ENCODE measurements around the gene NCKAP5. TPM values are rescaled to one million over a fixed set of nuclear protein-coding genes. Genes with fewer than 3 reads are reported as not detected.

The NCKAP5 gene
- total RNA-seq, 2 donors from 2014 or later: not detected

DNA sequence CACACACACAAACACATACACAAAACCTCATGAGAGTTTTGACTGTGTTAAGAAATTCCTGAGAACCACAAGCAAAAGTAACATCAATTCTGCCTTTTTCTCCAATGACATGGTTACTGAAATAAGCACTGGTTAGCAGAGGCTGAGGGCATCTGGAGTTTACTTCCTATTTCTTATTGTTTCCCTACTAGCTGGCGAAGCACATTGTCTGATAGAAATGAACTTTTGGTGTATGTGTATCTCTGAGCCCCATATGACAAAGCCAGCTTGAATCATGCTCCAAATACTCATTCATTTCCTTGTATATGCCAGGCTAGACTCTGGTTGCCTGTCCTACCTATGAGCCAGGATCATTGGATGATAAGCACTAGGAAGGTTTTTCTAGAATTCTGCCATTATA, 203.1 kb downstream of the NCKAP5 start:
- H3K4me3 Mint-ChIP-seq: no peak overlapping the region
- no peaks in the 10 kb centered on the region for H3K36me3 Mint-ChIP-seq
- H3K4me1 Mint-ChIP-seq (ENCODE audit: low read depth in 2 of 2): no peaks in the 10 kb centered on the region
- H3K27ac Mint-ChIP-seq: no peak overlapping the region
- H3K27me3 Mint-ChIP-seq: no peaks in the 10 kb centered on the region
- ATAC-seq: no peak
- peaks cover 13% of the 10 kb centered on the region for H3K9me3 Mint-ChIP-seq
- no peak for DNase-seq (ENCODE audit: low spot score)

DNA sequence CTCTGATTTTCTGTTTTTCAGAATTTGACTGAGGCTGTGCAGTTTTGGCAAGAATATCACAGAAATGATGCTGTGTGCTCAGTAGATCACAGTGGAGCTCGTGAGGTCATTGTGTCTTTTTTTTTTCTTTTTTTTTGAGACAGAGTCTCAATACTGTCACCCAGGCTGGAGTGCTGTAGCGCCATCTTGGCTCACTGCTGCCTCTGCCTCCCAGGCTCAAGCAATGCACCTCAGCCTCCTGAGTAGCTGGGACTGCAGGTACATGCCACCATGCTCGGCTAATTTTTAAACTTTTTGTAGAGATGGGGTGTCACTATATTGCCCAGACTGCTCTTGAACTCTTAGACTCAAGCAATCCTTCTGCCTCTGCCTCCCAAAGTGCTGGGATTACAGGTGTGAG, 203.6 kb downstream of the NCKAP5 start:
- Mint-ChIP-seq H3K9me3 (peaks cover 13% of the 10 kb centered on the region), H3K36me3 (no peaks in the 10 kb centered on the region), H3K27me3 (no peaks in the 10 kb centered on the region), H3K4me3 (no peak overlapping the region), H3K27ac (no peak overlapping the region), H3K4me1 (ENCODE audit: low read depth in 2 of 2) (no peaks in the 10 kb centered on the region)
- DNase-seq (ENCODE audit: low spot score) (no peak), ATAC-seq (no peak)

DNA sequence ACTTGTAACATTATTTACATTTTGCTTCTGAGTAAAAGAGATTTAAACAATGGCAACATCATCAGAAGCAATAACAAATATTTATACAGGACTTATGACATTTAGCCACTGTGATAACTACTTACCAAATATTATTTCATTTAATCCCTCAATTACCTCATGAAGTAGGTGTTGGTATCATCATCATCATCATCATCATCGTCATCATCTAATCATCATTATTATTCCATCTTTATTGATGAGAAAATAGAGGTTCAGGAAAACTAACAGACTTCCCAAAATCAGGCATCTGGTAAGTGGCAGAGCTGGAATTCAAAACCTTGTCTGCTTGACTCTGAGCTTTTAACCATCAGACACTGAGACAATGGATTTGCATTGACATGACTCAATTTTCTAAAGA, 204.4 kb downstream of the NCKAP5 start:
- H3K4me3 Mint-ChIP-seq: no peak overlapping the region
- H3K27me3 Mint-ChIP-seq: no peaks in the 10 kb centered on the region
- peaks cover 10% of the 10 kb centered on the region for H3K9me3 Mint-ChIP-seq
- no peaks in the 10 kb centered on the region for H3K4me1 Mint-ChIP-seq (ENCODE audit: low read depth in 2 of 2)
- H3K36me3 Mint-ChIP-seq: no peaks in the 10 kb centered on the region
- no peak for DNase-seq (ENCODE audit: low spot score)
- no peak for ATAC-seq
- H3K27ac Mint-ChIP-seq: no peak overlapping the region

DNA sequence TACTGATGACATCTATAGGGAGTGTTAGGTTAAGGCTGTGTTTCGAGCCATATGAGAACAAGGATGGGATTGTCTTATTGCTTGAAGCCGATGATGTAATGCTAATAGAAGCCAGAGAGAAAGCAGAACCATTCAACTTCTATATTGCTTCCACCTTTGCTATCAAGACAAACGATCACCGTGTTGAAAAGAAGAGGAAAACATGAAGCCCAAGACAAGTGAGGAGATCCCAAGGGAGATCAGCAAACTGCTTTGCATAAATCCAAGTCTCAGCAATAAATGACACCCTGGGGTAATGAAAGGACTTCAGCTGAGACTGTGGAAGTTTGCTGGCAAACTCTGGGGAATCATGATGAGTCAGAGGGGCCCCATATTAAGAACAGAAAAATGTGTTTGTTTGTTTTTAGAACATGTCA, 206.2 kb downstream of the NCKAP5 start:
- DNase-seq (ENCODE audit: low spot score) (no peak), ATAC-seq (no peak)
- no peak overlapping the region for H3K4me3 Mint-ChIP-seq
- H3K27ac Mint-ChIP-seq: no peak overlapping the region
- H3K4me1 Mint-ChIP-seq (ENCODE audit: low read depth in 2 of 2): no peaks in the 10 kb centered on the region
- no peaks in the 10 kb centered on the region for H3K27me3 Mint-ChIP-seq
- H3K36me3 Mint-ChIP-seq: no peaks in the 10 kb centered on the region
- peaks cover 13% of the 10 kb centered on the region for H3K9me3 Mint-ChIP-seq

DNA sequence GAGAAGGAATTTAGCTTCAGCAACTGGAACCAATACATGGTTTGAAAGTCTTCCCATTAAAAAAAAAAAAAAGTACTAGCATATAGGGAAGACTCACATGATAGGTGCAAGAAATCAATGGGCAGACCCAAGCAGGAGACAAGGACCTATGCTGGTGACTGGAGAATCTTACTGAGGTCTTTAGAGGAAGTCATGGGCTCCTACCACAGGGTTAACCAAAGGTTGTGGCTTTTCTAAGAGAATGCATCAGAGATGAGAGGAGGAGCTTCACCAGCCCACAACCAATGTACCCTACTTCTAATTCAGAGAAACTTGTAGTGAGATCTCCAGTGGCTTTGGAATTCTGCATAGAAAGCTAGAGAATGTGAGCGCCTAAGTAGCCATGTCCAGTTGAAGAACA, 207.4 kb downstream of the NCKAP5 start:
- Mint-ChIP-seq H3K27me3 (no peaks in the 10 kb centered on the region), H3K9me3 (peaks cover 13% of the 10 kb centered on the region), H3K36me3 (no peaks in the 10 kb centered on the region), H3K4me3 (no peak overlapping the region), H3K27ac (no peak overlapping the region), H3K4me1 (ENCODE audit: low read depth in 2 of 2) (no peaks in the 10 kb centered on the region)
- ATAC-seq: no peak
- DNase-seq (ENCODE audit: low spot score): no peak

DNA sequence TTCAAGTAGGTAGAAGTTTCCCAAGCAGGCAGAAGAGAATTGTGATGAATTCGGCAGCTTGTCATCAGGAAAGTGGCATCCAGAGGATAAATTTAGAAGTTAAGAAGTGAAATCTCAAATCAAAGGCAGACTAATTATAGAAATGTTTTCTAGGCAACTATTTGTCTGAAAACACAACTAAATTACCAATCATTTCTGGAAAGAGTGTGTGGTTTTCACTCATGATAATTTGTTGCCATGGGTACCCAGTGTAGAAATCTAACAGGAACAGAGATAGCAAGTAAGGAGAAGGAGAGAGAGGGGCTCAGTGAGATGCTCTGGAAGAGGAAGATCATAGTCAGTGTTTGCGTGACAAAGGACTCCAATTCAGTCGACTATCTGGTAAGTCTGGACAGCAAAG, 208.1 kb downstream of the NCKAP5 start:
- ATAC-seq (no peak), DNase-seq (ENCODE audit: low spot score) (no peak)
- Mint-ChIP-seq H3K27ac (no peak overlapping the region), H3K4me3 (no peak overlapping the region), H3K4me1 (ENCODE audit: low read depth in 2 of 2) (no peaks in the 10 kb centered on the region), H3K36me3 (no peaks in the 10 kb centered on the region), H3K27me3 (no peaks in the 10 kb centered on the region), H3K9me3 (peaks cover 13% of the 10 kb centered on the region)

DNA sequence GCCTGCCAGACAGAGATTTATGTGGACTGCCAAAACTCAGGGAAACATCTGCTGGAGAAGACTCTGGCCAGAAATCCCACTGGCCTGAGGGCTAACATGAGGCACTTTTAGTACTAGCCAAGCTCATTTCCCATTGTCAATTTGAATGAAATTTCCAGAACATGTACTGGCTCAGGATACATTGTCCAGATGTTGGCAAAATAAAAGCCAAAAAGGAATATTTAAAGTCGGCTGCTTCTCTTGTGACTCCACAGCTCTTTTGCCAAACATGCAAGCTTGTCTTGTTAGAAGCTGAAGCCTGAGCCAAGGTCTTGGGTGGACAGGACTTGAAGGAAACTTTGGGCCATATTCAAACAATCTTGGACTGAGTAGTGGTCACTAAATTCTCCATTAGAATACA, 215.5 kb downstream of the NCKAP5 start:
- ATAC-seq (no peak), DNase-seq (ENCODE audit: low spot score) (no peak)
- H3K4me1 Mint-ChIP-seq (ENCODE audit: low read depth in 2 of 2): no peaks in the 10 kb centered on the region
- peaks cover 8% of the 10 kb centered on the region for H3K9me3 Mint-ChIP-seq
- H3K27me3 Mint-ChIP-seq: no peaks in the 10 kb centered on the region
- no peak overlapping the region for H3K27ac Mint-ChIP-seq
- H3K4me3 Mint-ChIP-seq: no peak overlapping the region
- H3K36me3 Mint-ChIP-seq: no peaks in the 10 kb centered on the region

DNA sequence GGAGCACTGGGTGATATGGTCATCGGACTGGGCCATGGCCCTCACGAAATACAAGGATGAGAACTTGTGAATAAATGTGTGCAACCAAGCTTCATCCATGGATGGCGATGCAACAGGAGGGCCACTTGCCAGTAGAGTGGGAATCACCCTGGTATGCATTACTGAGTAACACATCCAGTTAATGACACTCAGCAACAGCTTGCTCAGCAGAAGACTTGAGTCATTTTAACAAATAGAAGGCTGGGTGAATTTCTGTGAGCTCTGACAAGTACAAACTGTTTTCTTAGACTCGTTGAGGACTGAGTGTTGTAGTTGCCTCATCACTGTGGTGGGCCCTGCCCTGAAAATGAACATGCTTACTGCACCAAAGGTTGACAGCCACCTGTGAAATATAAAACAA, 221.6 kb downstream of the NCKAP5 start:
- DNase-seq (ENCODE audit: low spot score): no peak
- Mint-ChIP-seq H3K27ac (no peak overlapping the region), H3K9me3 (peaks cover 15% of the 10 kb centered on the region), H3K27me3 (no peaks in the 10 kb centered on the region), H3K4me1 (ENCODE audit: low read depth in 2 of 2) (no peaks in the 10 kb centered on the region), H3K36me3 (no peaks in the 10 kb centered on the region), H3K4me3 (no peak overlapping the region)
- no peak for ATAC-seq

DNA sequence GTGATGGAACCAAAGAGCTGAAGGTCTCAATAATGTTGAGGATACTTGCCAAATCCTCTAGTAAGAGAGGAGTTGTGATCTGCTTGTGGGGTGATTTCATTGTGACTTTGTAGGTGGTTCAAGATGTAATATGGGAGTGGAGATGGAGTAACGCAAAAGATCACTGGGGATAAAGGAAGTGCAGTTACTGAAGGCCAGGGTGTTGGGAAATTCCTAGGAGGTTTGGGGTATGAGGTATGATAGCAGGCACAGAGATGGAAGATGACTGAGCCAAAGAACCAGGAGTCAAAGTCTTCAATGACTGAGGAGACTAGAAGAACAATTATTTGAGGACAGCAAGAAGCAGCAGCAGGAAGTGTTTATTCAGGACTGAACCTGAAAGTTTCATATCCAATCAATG, 222.6 kb downstream of the NCKAP5 start:
- Mint-ChIP-seq H3K27ac (no peak overlapping the region), H3K9me3 (peaks cover 15% of the 10 kb centered on the region), H3K4me1 (ENCODE audit: low read depth in 2 of 2) (no peaks in the 10 kb centered on the region), H3K4me3 (no peak overlapping the region), H3K36me3 (no peaks in the 10 kb centered on the region), H3K27me3 (no peaks in the 10 kb centered on the region)
- no peak for DNase-seq (ENCODE audit: low spot score)
- no peak for ATAC-seq

DNA sequence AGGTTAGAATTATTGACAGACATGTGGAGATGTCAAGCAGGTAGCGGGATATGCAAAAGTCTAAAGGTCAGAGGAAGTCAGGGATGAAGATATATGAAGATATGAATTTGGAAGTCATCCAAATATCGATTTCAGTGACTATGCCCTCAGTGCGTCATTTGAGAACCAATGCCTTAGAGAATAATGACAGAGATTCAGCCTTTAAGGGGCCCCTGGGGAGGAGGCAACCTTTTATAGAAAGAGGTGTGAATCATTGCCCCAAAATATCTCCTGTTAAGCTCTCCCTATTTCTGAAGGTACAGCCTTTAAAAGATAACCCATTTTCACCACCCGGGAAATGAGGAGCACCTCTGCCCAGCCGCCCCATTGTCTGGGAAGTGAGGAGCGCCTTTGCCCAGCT, 223.4 kb downstream of the NCKAP5 start:
- Mint-ChIP-seq H3K9me3 (peaks cover 15% of the 10 kb centered on the region), H3K27ac (no peak overlapping the region), H3K36me3 (no peaks in the 10 kb centered on the region), H3K4me3 (no peak overlapping the region), H3K4me1 (ENCODE audit: low read depth in 2 of 2) (no peaks in the 10 kb centered on the region), H3K27me3 (no peaks in the 10 kb centered on the region)
- ATAC-seq (no peak), DNase-seq (ENCODE audit: low spot score) (no peak)

DNA sequence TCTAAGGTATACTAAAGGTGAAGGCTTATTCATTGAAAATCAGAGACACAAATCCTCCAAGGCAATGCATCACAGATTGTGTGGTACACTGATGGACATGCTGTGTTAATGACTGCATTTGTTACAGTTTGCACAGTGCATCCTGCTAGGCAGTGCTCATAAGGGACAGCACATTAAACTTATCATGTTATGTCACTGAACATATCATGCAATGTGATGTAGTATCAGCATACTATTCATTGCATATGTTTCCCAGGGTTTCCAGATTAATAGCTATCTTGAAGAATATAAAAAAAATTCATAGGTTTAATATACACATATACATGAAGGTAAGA, 225.3 kb downstream of the NCKAP5 start:
- no peak for ATAC-seq
- H3K36me3 Mint-ChIP-seq: no peaks in the 10 kb centered on the region
- no peaks in the 10 kb centered on the region for H3K4me1 Mint-ChIP-seq (ENCODE audit: low read depth in 2 of 2)
- H3K9me3 Mint-ChIP-seq: peaks cover 12% of the 10 kb centered on the region
- H3K4me3 Mint-ChIP-seq: no peak overlapping the region
- H3K27ac Mint-ChIP-seq: no peak overlapping the region
- no peak for DNase-seq (ENCODE audit: low spot score)
- H3K27me3 Mint-ChIP-seq: no peaks in the 10 kb centered on the region

DNA sequence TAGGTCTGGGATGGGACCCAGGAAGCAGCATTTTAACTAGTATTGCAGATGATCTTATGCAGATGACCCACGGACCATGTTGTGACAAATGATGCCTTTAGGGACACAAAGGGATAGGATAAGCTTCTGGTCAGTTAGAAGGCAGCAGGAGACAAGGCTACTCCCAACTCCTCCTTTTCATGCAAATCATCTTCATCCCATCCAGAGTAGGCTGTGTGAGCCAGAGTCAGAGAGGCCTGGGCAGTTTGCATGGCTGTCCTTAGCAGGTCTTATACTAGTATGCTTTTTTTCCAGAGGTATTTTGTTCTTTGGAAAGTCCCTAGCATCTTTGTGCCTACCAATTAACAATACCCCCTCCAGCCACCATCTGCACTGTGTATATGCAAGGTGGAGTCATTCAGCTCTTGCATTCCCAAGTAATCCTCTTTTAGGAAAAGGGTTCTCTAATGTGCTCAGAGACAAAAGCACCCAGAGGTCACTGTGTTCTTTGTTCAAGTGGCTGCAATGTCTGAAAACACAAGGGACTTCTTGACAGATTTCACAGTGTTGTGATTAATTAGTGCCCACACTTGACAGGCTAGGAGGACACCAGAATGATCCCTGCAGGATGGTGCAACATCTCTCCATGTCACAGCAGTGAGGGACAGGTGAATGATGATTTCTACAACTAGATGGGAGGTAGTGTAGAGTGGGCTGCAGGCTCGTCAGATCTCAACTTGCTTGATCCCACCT, 225.8 kb downstream of the NCKAP5 start:
- Mint-ChIP-seq H3K27ac (no peak overlapping the region), H3K27me3 (no peaks in the 10 kb centered on the region), H3K9me3 (peaks cover 12% of the 10 kb centered on the region), H3K4me3 (no peak overlapping the region), H3K36me3 (no peaks in the 10 kb centered on the region), H3K4me1 (ENCODE audit: low read depth in 2 of 2) (no peaks in the 10 kb centered on the region)
- DNase-seq (ENCODE audit: low spot score): no peak
- no peak for ATAC-seq

DNA sequence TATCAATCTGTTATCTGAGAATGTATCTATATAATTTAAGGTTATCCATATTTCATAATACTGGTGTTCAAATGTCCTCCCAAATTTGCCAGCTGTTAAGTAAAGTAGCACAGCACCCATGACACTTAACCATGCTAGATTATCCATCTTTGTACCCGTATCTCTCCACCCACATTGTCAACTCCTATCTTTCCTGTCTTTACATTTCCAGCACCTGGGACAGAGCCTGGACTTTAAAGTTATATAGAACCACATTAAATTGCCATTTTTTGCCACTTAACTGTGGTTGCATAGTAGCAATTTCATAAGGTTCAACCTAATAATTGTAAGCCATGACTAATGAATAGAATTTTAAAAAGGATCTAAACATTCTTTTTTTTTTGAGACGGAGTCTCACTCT, 226.7 kb downstream of the NCKAP5 start:
- no peaks in the 10 kb centered on the region for H3K36me3 Mint-ChIP-seq
- no peaks in the 10 kb centered on the region for H3K4me1 Mint-ChIP-seq (ENCODE audit: low read depth in 2 of 2)
- no peaks in the 10 kb centered on the region for H3K27me3 Mint-ChIP-seq
- no peak for DNase-seq (ENCODE audit: low spot score)
- H3K27ac Mint-ChIP-seq: no peak overlapping the region
- no peak overlapping the region for H3K4me3 Mint-ChIP-seq
- H3K9me3 Mint-ChIP-seq: peaks cover 12% of the 10 kb centered on the region
- no peak for ATAC-seq

DNA sequence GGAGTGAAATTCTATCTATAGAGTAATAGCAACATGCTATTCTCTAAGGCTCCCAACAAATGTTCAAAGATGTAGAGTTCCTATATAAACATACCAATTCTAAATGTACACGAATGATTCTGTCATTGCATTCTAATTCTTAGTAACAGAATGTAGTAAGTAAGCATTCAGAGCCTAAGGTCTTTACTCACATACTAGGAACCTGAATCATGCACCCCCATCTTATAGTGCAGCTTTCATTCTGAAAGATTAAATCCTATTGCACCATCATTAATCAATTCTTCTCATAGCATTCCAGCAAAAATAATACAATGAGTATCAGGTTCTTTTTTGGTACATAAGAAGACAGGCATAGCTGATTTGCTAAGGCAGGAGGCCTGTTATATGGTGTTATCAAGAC, 230.0 kb downstream of the NCKAP5 start:
- Mint-ChIP-seq H3K27me3 (no peaks in the 10 kb centered on the region), H3K4me1 (ENCODE audit: low read depth in 2 of 2) (no peaks in the 10 kb centered on the region), H3K9me3 (no peaks in the 10 kb centered on the region), H3K4me3 (no peak overlapping the region), H3K36me3 (no peaks in the 10 kb centered on the region), H3K27ac (no peak overlapping the region)
- ATAC-seq (no peak), DNase-seq (ENCODE audit: low spot score) (no peak)

DNA sequence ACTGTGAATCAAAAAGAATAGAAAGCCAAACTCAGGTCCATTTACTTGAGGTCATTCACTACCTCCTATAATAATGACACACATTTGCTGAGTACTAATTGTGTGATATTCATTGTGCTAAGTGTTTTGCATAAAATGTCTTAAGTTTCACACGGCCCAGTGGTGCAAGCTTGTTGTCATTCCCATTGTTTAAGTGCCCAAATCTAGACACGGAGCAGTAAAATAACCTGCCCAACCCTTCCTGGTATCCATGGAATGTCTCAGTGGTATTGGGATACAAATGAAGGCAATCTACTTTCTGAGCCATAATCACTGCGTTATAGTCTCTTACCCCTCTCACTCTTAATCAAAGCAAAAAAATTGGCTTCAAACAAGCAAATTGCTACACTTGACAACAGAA, 233.3 kb downstream of the NCKAP5 start:
- Mint-ChIP-seq H3K27ac (no peak overlapping the region), H3K9me3 (no peaks in the 10 kb centered on the region), H3K4me3 (no peak overlapping the region), H3K36me3 (no peaks in the 10 kb centered on the region), H3K4me1 (ENCODE audit: low read depth in 2 of 2) (no peaks in the 10 kb centered on the region), H3K27me3 (no peaks in the 10 kb centered on the region)
- no peak for DNase-seq (ENCODE audit: low spot score)
- ATAC-seq: no peak

Data from natural killer cell treated with Interleukin-12 subunit alpha and Interleukin-12 subunit beta and Interleukin-15 and Interleukin-18, amount 100 ng/mL, for 72 hours (primary cell).